Measurements from ENCODE around the gene SAMD4A. TPM values are rescaled to one million over a fixed set of nuclear protein-coding genes. Genes with fewer than 3 reads are reported as not detected.

The SAMD4A gene
- total and polyA plus RNA-seq, 12 donors: 14.0 to 284 (median 191) TPM

- no peak for DNase-seq
- no peak for ATAC-seq
- H3K4me1 ChIP-seq: peaks cover 5 to 95% (median 74%) of the 10 kb centered on the region in 9 donors
- TF ChIP-seq, protein P1, sequence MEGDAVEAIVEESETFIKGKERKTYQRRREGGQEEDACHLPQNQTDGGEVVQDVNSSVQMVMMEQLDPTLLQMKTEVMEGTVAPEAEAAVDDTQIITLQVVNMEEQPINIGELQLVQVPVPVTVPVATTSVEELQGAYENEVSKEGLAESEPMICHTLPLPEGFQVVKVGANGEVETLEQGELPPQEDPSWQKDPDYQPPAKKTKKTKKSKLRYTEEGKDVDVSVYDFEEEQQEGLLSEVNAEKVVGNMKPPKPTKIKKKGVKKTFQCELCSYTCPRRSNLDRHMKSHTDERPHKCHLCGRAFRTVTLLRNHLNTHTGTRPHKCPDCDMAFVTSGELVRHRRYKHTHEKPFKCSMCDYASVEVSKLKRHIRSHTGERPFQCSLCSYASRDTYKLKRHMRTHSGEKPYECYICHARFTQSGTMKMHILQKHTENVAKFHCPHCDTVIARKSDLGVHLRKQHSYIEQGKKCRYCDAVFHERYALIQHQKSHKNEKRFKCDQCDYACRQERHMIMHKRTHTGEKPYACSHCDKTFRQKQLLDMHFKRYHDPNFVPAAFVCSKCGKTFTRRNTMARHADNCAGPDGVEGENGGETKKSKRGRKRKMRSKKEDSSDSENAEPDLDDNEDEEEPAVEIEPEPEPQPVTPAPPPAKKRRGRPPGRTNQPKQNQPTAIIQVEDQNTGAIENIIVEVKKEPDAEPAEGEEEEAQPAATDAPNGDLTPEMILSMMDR (IDR thresholded peaks at IDR 0.05): no peak
- 75 to 82% methylated on average over 4 of the region's 4 CpGs for WGBS, 2 donors
- no peak overlapping the region for H3K4me3 ChIP-seq
- no peaks in the 10 kb centered on the region for H3K36me3 ChIP-seq
- H3K9me3 ChIP-seq: no peaks in the 10 kb centered on the region
- intact Hi-C loops (cut with DNase I): no loop called here
- H3K27me3 ChIP-seq: no peaks in the 10 kb centered on the region
- H3K27ac ChIP-seq: peak overlapping the region in 6 of 10 donors; percentile 5 to 45 (median 32)
These were observed 100.3 kb downstream of the SAMD4A start for GRCh38 chr14:54667026-54667744.

GRCh38 chr14:54667764-54668163 is 100.8 kb downstream of the SAMD4A start:
- intact Hi-C loops (cut with DNase I): no loop called here
- Histone ChIP-seq H3K4me1 (peaks cover 8 to 95% (median 78%) of the 10 kb centered on the region in 9 donors), H3K4me3 (no peak overlapping the region), H3K27me3 (no peaks in the 10 kb centered on the region), H3K9me3 (no peaks in the 10 kb centered on the region), H3K27ac (peak overlapping the region in 6 of 10 donors; percentile 2 to 45 (median 30)), H3K36me3 (no peaks in the 10 kb centered on the region)
- TF ChIP-seq, protein P1 (IDR thresholded peaks at IDR 0.05): no peak
- ATAC-seq: peak in 3 of 8 donors; percentile 7 to 26 (median 21)
- DNase-seq: no peak
- 76 to 79% methylated on average over 8 of the region's 8 CpGs for WGBS, 2 donors

DNA sequence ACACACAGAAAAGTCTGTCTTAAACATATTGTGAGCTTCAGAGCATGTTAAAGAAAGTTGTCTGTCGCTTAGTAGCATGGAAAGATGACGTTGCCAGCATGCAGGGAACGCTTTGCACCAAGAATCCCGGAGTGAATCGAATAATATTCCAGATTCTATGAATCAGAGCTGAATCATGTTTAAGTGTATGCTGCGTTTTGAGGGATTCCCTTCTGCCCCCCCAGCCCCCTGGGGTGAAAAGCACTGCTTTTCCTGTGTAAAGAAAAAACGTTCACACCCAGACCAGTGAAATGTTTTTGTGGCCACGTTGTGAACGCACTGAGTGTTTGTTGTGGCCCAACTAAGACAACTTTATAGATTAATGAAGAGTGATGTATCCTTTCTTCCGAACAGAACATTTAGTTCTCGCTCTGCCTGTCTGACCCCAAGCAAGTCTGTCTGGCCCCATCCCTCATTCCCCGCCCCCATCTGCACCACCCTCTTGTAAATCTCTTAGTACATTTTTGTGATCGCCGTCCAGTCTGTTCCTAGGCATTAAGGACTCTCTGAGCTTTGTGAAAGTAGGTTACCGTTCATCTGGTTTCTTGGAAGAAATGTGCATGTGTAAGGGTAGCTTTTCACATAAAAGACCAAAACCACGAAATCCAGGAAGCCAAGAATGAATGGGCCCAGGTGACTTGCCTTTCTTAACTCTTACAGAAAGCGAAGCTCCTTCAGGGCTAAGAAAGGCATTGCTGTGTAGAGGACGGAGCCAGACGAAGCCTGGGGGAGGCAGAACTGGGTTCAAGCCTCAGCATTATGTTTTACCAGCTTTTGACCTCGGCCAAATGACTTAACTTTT is 103.0 kb downstream of the SAMD4A start:
- Histone ChIP-seq H3K27ac (peak overlapping the region in 5 of 10 donors; percentile 23 to 90 (median 85)), H3K4me1 (peaks cover 16 to 98% (median 88%) of the 10 kb centered on the region in 9 donors), H3K27me3 (no peaks in the 10 kb centered on the region), H3K36me3 (no peaks in the 10 kb centered on the region), H3K4me3 (no peak overlapping the region), H3K9me3 (no peaks in the 10 kb centered on the region)
- intact Hi-C loops (cut with DNase I): no loop called here
- DNase-seq (no peak), ATAC-seq (peak in 1 of 8 donors; percentile 36)
- WGBS, 2 donors: 68 to 73% methylated on average over 20 of the region's 20 CpGs
- TF ChIP-seq, protein P1 (IDR thresholded peaks at IDR 0.05): no peak

DNA sequence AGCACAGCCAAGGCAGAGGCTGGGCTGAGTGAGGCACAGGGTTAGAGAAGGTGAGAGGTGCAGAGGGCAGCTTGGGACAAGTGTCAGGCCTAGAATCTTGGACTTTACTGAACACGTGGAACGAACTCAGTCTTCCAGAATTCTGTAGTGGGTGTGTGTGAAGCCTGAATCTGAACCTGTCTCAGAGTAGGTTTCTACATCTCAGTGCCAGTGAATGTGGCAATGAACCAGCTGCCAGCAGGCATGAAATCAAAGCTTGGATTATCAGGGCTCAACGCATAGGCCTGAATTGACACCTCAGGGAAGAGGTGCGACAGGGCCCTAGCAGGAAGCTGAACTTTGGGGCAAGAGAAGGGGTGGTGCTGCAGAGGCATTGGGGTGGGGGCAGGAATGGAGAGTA is 104.6 kb downstream of the SAMD4A start:
- H3K27me3 ChIP-seq: no peaks in the 10 kb centered on the region
- no peaks in the 10 kb centered on the region for H3K36me3 ChIP-seq
- 42 to 68% methylated on average over 4 of the region's 4 CpGs for WGBS, 2 donors
- intact Hi-C loops (cut with DNase I): no loop called here
- ATAC-seq (peak in 6 of 8 donors; percentile 13 to 68 (median 24)), DNase-seq (no peak)
- TF ChIP-seq, protein P1 (IDR thresholded peaks at IDR 0.05): no peak
- H3K4me3 ChIP-seq: no peak overlapping the region
- H3K4me1 ChIP-seq: peaks cover 21 to 99% (median 82%) of the 10 kb centered on the region in 9 donors
- no peaks in the 10 kb centered on the region for H3K9me3 ChIP-seq
- H3K27ac ChIP-seq: peak overlapping the region in 9 of 10 donors; percentile 47 to 92 (median 85)

All from heart right ventricle (tissue), 16 donors.